ENCODE measurements around the gene NAALADL2.
"Not testable (repeated sequence)": the region's sequence is repeated elsewhere in the genome, so short reads cannot be mapped to it uniquely, and the experiment has no call there.

The NAALADL2 gene

DNA sequence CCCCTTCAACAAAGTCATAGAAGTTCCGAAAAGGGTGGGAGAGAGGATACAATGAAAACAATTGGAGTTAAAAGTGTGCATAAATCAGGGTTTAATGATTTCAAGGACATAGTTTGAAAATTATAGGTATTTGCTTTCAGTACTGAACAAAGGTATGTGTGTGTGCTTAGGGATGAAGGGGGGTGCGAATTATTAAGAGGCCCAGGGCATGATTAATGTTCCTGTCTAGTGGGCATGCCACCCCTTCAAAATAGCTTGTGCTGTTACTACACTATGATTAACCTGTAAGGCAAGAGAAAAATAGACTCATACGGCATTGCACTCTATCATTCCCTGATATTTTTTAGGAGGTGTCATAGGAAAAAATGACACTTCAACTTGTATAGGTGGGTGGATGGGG, 731.6 kb downstream of the NAALADL2 start:
- no peak for DNase-seq (ENCODE audit: low spot score)

- no peak for DNase-seq (ENCODE audit: low spot score)
Observed at GRCh38 chr3:175591375-175591774, 732.2 kb downstream of the NAALADL2 start.

DNA sequence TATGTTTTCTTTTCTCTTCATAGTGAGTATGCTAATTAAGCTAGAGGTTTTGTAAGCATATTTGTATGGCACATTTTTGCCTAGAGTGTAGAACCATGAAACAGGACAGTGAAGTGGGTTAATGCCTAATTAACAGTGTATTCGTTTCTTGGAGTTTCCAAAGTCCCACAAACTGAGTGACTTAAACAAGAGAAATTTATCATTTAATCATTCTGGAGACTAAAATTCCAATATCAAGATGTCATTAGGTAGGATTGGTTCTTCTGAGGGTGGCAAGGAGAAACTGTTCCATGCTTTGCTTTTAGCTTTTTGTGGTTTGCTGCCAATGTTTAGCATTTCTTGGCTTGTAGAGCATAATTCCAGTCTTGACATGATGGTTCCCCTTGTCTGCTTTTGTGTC, 734.2 kb downstream of the NAALADL2 start:
- DNase-seq (ENCODE audit: low spot score), result no peak

DNA sequence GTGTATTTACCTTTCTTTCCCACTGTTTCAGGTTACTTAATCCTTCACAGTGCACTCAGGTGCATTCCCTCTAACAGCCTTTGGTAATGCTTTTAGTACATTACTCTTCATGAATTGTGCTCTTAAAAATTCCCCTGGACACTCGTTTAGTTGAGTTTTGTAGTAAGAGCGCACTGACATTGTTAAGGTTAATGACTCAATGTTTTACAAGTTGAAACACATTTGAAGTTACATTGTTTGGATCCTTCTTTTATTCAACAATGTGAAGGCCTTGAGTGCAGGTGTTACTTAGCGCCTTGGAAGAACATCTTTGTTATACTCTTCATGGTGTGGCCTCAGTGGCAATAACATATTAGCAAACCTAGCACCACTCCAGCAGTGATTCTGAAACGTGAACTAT, 739.6 kb downstream of the NAALADL2 start:
- DNase-seq (ENCODE audit: low spot score), result no peak

DNA sequence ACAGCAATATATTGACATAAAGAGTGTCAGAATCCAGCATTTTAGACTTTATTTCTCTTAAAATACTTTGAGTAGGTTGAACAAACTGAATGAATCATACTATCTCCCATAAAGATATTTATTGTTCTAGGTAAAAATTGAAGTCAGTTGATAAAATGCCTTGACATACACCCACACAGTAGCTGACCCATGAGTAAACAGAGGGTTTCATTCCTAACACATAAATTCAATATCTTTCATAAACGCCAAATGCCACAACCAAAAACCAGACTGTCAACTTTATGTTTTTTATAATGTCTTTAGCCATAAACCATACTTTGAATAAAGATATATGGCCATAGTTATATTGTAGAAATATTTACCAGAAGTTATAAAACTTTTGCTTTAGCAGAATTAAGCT, 742.4 kb downstream of the NAALADL2 start:
- no peak for DNase-seq (ENCODE audit: low spot score)

GRCh38 chr3:175605851-175606250, 746.7 kb downstream of the NAALADL2 start:
- DNase-seq (ENCODE audit: low spot score), result no peak

DNA sequence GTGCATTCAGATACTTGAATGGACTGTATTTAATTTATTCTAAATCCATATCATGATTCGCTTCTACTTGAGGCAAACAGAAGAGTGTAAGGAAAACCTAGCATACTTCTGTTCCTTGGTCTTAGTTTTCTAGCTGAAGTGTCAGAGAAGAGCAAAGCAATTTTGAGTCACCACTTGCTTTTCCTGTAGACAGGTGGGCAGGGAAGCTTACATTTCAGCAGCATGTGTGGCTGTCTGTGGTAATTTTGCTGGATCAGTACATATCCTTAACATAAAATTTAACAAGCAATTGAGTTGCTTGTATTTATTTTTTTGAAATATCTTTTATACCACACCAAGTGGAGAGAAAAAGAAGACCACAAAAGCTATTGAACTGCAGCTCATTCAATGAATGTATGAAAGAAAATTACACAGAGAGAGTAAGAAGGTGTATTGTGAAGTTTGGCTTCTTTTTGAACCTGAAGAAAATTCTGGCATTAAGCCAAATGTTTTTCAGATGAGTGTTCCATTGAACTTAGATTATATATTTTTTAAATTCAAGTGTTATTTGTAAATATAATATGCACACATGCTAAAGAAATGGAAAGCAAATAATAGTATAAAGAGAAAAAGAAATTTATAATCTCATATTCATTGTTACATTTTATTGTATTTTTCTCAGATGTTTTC, 747.6 kb downstream of the NAALADL2 start:
- DNase-seq (ENCODE audit: low spot score), result no peak

DNA sequence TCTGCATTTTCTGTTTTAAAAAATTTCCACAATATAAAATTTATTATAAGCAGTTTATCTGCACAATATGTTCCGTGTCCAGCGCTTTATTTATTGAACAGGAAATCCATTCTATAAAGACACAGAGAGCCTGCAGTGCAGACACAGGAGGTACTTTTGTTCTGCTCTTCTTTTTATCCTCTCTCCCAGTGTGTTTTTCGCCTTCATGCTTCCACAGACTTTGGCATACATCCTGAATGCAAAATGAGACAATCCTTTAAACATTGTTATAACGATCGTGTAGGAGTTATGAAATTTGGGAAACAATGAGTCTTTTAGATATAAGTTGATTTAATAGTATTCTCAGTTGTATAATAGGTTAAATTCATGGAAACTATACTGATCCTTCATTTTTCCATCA, 749.2 kb downstream of the NAALADL2 start:
- DNase-seq (ENCODE audit: low spot score), result no peak

DNA sequence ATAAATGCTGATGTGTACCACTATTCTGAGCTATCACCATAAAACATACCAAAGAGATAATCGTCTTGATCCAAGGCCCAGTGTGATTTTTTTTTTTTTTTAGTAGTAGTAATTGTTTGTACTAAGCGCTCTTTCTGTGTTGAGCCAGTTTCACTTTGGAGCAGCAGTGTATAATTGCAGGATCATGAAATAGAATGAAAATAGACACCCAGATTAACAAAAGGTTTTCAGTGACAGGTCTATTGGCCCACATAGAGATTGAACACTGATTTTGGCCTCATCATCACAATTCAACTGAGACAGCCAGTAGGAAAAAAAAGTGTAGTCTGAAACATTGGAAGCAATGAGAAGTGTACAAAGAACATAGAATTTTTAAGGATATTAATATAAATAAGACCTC, 749.8 kb downstream of the NAALADL2 start:
- DNase-seq (ENCODE audit: low spot score), result no peak

- no peak for DNase-seq (ENCODE audit: low spot score)
Observed at GRCh38 chr3:175612487-175613196, 753.5 kb downstream of the NAALADL2 start.

DNA sequence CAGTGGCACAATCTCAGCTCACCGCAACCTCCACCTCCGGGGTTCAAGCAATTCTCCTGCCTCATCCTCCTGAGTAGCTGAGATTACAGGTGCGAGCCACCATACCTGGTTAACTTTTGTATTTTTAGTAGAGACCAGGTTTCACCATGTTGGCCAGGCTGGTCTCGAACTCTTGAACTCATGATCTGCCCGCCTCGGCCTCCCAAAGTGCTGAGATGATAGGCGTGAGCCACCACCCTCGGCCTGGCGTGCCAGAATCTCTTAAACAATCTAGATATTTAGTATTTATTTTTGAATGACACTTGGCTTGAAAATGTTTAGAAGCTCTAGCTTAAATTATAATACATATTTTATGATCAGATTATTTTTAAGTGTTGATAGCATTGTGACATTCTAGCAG, 755.0 kb downstream of the NAALADL2 start:
- not testable (repeated sequence) for DNase-seq (ENCODE audit: low spot score)

GRCh38 chr3:175617247-175617646, 758.1 kb downstream of the NAALADL2 start:
- no peak for DNase-seq (ENCODE audit: low spot score)

- DNase-seq (ENCODE audit: low spot score), result no peak
Observed at GRCh38 chr3:175619369-175619768, 760.2 kb downstream of the NAALADL2 start.

DNA sequence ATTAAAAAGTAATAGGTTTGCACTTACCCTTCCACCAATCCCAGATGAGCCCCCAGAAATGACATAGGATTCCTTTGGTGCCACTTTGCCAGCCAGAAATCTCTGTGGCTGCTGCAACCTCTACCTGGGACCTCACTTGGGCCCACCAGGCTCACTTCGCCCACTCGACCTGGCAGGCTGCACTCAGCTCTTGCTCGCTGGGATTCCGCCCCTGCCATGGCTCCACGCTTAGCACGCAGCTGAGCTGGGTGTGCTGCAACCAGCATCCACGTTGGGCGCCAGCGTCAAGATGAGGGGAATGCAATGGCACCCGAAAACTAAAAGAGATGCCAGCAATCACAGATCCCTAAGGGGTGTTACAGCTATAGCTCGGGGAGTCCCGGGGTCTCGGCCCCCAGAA, 761.0 kb downstream of the NAALADL2 start:
- no peak for DNase-seq (ENCODE audit: low spot score)

DNA sequence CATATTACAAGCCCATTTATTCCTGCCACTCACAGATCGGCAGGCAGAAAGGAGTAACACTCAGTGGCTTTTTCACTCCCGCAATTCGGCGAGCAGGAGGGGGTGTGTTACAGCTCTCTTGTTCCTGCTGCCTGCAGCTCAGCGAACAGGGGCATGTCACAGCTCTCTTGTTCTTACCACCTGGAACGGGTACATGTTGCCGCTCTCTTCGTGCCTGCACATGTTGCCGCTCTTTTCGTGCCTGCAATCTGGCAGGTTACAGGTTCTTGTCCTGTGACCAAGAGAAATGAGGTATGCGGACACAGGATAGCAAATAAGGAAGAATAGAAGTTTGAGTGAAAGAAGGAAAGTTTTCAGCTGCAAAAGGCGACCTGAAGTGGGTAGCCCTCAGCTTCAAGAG, 761.4 kb downstream of the NAALADL2 start:
- DNase-seq (ENCODE audit: low spot score), result no peak

- DNase-seq (ENCODE audit: low spot score), result no peak
Observed at GRCh38 chr3:175640958-175641357, 781.8 kb downstream of the NAALADL2 start.

DNA sequence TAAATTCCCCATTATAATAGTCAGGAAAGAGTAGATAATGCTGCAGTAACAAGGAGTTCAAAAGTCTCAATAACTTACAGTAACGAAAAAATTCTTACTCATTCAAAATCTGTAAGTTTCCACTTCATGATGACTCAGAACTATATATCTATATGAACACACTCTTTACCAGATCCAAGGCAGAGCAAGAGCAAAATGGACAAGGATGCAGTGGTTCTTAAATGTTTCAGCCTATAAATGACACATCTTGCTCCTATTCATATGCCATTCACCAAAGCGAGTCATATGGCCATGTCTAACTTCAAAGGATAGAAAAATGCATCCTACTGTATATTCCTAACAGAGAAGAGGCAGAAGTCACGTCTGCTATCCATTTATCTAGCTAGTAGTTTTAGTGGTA, 787.7 kb downstream of the NAALADL2 start:
- no peak for DNase-seq (ENCODE audit: low spot score)

DNA sequence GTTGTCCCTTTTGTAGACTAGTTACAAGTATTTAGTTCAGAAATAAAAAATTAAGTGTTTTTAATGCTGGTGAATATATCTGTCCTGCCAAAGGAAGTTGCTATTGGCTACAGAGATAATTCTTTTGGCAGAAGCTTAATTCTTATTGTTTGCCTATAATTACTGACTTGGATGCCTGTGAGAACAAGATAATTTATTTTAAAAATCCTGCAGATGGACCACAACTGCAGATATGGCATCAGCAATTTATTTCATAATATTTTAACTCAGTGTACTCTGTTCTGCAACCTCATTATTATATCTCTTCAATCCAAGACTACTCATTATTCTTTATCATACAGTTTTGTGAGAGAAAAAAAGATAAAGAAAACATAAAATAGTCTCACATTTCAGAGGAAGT, 789.8 kb downstream of the NAALADL2 start:
- DNase-seq (ENCODE audit: low spot score), result no peak

DNA sequence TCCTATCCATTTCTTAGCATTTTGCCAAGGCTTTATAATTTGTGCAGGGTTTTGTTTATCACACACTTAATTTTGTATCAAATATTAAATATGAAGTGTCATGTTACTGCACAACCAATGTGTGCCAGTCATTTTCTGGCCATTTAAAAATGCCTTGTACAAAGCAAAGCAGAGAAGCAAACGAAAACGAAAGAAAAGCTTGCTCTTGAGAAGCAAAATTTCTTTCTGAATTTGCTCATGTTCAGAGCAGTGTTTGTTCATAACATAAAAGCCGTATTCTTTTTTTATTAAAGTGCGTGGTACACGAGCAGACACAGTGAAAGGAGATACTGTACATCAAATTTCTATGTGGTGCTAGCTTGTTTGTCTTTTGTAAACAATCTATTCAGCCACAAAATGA, 792.6 kb downstream of the NAALADL2 start:
- DNase-seq (ENCODE audit: low spot score), result no peak

- DNase-seq (ENCODE audit: low spot score), result no peak
Observed at GRCh38 chr3:175655351-175655750, 796.2 kb downstream of the NAALADL2 start.

DNA sequence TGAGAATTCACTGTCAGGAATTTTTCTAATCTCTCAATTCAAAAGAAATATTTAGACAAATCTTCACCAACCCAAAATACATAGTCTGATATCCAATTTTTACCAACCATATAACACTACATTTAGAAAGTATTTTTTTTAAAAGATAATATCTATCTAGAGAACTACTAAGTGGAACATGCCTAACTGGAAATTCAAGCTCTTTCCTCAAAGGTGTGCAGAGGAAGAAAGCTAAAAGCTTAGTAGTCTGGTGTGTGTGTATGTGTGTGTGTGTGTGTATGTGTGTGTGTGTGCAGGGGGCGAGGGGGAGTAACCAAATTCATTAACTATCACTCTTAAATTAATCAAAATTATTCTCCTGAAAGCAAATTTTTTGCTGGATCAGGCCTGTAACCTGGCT, 797.3 kb downstream of the NAALADL2 start:
- DNase-seq (ENCODE audit: low spot score), result no peak

GRCh38 chr3:175659670-175660350, 800.7 kb downstream of the NAALADL2 start:
- DNase-seq (ENCODE audit: low spot score), result no peak

- DNase-seq (ENCODE audit: low spot score), result no peak
Observed at GRCh38 chr3:175662815-175663214, 803.7 kb downstream of the NAALADL2 start.
